GM06990 (cell line): Measurements from ENCODE around the gene ZNF563.

Experiments
- DNase-seq: peaks from one replicate; pipeline ENCODE4 v3.0.0-alpha.2; 2011; ENCODE audit not compliant: insufficient read length; ENCODE audit errors: extremely low read depth
- H3K27me3 ChIP-seq: replicated peaks from 2 replicates; pipeline ENCODE4 v1.6.0; 2011; ENCODE audit warnings: low read length; ENCODE audit not compliant: control insufficient read depth, insufficient read depth
- H3K36me3 ChIP-seq: 2 replicates; pipeline ENCODE4 v1.5.1; 2011; ENCODE audit warnings: low read length; ENCODE audit not compliant: control insufficient read depth, insufficient read depth
- H3K4me3 ChIP-seq: replicated peaks from 2 replicates; pipeline ENCODE4 v1.5.1; 2011; ENCODE audit warnings: low read depth, mild to moderate bottlenecking, control low read depth, low read length
- CTCF ChIP-seq: IDR thresholded peaks from 2 replicates; pipeline ENCODE4 v1.5.1; 2011; ENCODE audit warnings: low read length, control low read depth, mild to moderate bottlenecking, inconsistent platforms; ENCODE audit not compliant: insufficient read depth, poor library complexity, severe bottlenecking

The ZNF563 gene

GRCh38 chr19:12345197-12345596 is 11.8 kb upstream of the ZNF563 start:
- DNase-seq: no peak
- Histone ChIP-seq H3K4me3 (no peak overlapping the region), H3K36me3 (no peaks in the 10 kb centered on the region), H3K27me3 (no peaks in the 10 kb centered on the region)
- TF ChIP-seq CTCF: no peak

GRCh38 chr19:12331211-12331941 is 2.1 kb downstream of the ZNF563 start:
- no peaks in the 10 kb centered on the region for H3K27me3 ChIP-seq
- H3K4me3 ChIP-seq: peak overlapping the region; percentile 23
- no peak for TF ChIP-seq CTCF
- peak; percentile 72 for DNase-seq
- no peaks in the 10 kb centered on the region for H3K36me3 ChIP-seq

GRCh38 chr19:12330340-12330739 is 3.1 kb downstream of the ZNF563 start:
- H3K4me3 ChIP-seq: no peak overlapping the region
- TF ChIP-seq CTCF: no peak
- H3K27me3 ChIP-seq: no peaks in the 10 kb centered on the region
- H3K36me3 ChIP-seq: no peaks in the 10 kb centered on the region
- no peak for DNase-seq

GRCh38 chr19:12325690-12326089 is 7.7 kb downstream of the ZNF563 start:
- TF ChIP-seq CTCF: no peak
- no peak for DNase-seq
- Histone ChIP-seq H3K27me3 (no peaks in the 10 kb centered on the region), H3K4me3 (no peak overlapping the region), H3K36me3 (peaks cover 3% of the 10 kb centered on the region)

GRCh38 chr19:12318782-12319413 is 14.5 kb downstream of the ZNF563 start:
- Histone ChIP-seq H3K27me3 (no peaks in the 10 kb centered on the region), H3K36me3 (peaks cover 12% of the 10 kb centered on the region), H3K4me3 (no peak overlapping the region)
- no peak for TF ChIP-seq CTCF
- DNase-seq: no peak
